HG03520 (cell line): ENCODE data around the gene CACNA1A.
"Not testable (repeated sequence)": the region's sequence is repeated elsewhere in the genome, so short reads cannot be mapped to it uniquely, and the experiment has no call there.

ENCODE experiments used
- ATAC-seq: cut with Tn5 transposase; IDR thresholded peaks from one replicate; pipeline ENCODE4 v1.9.1; 2021; ENCODE audit warnings: mild to moderate bottlenecking, moderate library complexity; ENCODE audit not compliant: unreplicated experiment

Gene CACNA1A

GRCh38 chr19:13207846-13208671 is 298.2 kb downstream of the CACNA1A start:
- no peak for ATAC-seq

- no peak for ATAC-seq
Measured at GRCh38 chr19:13207237-13207845, 298.9 kb downstream of the CACNA1A start.

- ATAC-seq, result no peak
Measured at GRCh38 chr19:13206587-13206986, 299.7 kb downstream of the CACNA1A start.

GRCh38 chr19:13202112-13202511 is 304.2 kb downstream of the CACNA1A start:
- ATAC-seq, result not testable (repeated sequence)

- ATAC-seq, result no peak
Measured at GRCh38 chr19:13198634-13199033, 307.6 kb downstream of the CACNA1A start.

DNA sequence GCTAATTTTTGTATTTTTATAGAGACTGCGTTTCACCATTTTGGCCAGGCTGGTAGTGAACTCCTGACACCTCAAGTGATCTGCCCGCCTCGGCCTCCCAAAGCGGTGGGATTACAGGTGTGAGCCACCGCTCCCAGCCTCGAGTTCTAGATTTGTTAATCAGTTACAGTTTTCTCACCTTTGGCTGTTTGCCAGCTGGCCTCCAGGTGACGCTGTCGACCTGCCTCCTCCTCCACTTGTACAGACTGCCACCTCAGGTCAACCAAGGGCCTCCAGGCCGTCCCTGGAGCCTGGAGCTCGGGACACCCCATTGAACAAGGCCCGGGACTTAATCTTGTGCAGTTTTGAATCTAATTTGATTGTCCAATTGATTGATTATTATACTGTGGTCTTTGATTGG is 310.6 kb downstream of the CACNA1A start:
- no peak for ATAC-seq

DNA sequence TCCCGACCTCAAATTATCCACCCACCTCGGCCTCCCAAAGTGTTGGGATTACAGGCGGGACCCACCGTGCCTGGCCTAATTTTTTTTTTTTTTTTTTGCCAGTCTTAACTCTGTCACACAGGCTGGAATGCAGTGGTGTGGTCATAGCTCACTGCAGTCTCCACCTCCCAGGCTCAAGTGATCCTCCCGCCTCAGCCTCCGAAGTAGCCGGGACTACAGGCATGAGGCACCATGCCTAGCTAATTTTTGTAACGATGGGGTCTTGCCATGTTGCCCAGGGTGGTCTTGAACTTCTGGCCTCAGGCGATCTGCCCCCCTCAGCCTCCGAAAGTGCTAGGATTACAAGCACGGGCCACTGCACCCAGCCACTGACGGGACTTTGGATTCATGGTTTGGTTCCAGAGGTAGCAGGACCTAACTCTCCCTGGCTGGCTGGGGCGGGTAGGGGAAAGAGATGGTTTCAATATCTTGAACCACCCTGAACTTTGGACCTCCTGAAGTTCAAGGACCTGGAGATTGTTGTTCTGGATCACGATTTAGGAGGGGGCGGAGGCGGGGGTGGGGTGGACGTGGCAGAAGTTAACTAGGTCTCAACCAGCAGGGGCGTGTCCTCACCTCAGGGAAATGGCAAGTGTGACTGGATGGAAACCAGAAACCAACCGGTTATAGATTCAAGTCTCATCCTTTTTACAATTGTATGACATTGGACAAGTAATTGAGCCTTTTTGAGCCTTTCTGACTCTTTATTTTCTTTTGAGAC is 315.3 kb downstream of the CACNA1A start:
- ATAC-seq, result no peak

- ATAC-seq, result no peak
Measured at GRCh38 chr19:13189600-13189999, 316.7 kb downstream of the CACNA1A start.

DNA sequence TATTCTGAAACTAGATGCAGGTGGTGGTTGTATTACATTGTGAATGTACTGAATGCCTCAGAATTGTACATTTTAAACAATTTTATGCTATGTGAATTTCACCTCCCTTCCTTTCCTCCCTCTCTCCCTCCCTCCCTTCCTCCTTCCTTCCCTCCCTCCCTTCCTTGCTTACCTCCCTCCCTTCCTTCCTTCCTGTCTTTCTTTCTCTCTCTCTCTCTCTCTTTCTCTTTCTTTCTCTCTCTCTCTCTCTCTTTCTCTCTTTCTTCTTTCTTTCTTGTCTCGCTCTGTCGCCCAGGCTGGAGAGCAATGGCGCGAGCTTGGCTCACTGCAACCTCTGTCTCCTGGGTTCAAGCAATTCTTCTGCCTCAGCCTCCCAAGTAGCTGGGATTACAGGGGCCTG is 318.9 kb downstream of the CACNA1A start:
- no peak for ATAC-seq

GRCh38 chr19:13186688-13187087 is 319.6 kb downstream of the CACNA1A start:
- not testable (repeated sequence) for ATAC-seq

DNA sequence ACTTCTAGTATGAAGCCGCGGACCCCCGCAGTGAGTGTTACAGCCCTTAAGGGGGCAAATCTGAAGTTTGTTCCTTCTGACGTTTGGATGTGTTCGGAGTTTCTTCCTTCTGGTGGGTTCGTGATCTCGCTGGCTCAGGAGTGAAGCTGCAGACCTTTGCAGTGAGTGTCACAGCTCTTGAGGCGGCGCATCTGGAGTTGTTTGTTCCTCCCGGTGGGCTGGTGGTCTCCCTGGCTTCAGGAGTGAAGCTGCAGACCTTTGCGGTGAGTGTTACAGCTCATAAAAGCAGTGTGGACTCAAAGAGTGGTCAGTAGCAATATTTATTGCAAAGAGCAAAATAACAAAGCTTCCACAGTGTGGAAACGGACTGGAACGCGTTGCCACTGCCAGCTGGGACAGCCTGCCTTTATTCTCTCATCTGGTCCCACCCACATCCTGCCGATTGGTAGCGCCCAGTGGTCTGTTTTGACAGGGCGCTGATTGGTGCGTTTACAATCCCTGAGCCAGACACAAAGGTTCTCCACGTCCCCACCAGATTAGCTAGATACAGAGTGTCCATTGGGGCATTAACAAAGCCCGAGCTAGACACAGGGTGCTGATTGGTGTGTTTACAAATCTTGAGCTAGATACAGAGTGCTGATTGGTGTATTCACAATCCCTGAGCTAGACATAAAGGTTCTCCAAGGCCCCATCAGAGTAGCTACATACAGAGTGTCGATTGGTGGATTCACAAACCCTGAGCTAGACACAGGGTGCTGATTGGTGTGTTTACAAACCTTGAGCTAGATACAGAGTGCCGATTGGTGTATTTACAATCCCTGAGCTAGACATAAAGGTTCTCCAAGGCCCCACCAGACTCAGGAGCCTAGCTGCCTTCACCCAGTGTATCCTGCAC is 320.3 kb downstream of the CACNA1A start:
- not testable (repeated sequence) for ATAC-seq

DNA sequence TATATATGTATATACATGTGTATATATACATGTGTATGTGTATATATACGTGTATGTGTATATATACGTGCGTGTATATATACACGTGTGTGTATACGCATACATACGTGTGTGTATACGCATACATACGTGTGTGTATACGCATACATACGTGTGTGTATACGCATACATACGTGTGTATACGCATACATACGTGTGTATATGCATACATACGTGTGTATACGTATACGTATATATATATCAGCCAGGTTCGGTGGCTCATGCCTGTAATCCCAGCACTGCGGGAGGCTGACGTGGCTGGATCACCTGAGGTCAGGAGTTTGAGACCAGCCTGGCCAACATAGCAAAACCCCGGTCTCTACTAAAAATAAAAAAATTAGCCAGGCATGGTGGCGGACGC is 321.4 kb downstream of the CACNA1A start:
- ATAC-seq, result not testable (repeated sequence)

DNA sequence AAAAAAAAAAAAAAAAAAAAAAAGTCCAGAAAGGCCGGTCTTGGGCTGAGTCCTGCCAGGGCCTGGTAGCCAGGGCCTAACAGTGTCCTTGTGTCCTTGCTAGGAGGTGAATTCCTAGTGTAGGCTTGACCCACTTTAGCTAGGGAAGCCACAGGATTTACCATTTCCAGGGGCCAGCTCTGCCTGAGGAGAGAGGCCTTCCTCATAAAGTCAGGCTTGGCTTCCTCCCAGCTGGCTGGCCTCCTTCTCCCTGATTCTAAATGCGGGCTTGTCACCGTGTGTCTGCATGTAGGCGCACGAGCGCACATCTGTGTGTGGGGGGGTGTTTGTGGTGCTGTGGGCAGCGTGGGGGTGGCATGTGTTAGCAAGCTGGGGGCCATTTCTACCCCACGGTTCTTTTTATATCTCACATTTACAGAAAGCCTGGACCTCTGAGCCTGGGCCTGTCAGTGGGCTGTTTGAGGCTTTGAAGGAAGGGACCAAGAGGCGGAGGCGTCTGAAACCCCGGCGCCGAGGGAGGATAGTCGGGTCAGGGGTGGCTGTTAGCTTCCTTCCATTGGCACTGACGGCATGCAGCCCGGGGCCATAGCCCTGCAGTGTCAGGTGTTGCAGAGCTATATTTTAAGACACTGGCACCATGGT is 324.4 kb downstream of the CACNA1A start:
- ATAC-seq, result no peak

DNA sequence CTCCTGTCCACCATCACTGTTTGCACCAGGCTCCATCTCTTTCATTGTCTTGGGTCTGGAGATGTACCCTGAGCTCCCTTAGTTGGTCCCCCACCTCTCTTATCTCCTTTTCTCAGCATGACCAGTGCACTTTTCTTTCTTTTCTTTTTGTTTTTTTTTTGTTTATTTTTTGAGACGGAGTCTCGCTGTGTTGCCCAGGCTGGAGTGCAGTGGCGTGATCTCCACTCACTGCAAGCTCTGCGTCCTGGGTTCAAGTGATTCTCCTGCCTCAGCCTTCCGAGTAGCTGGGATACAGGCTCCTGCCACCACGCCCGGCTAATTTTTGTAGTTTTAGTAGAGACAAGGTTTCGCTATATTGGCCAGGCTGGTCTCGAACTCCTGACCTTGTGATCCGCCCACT is 328.0 kb downstream of the CACNA1A start:
- ATAC-seq, result not testable (repeated sequence)

- not testable (repeated sequence) for ATAC-seq
Measured at GRCh38 chr19:13177584-13177983, 328.7 kb downstream of the CACNA1A start.

- ATAC-seq, result no peak
Measured at GRCh38 chr19:13176345-13176744, 329.9 kb downstream of the CACNA1A start.

DNA sequence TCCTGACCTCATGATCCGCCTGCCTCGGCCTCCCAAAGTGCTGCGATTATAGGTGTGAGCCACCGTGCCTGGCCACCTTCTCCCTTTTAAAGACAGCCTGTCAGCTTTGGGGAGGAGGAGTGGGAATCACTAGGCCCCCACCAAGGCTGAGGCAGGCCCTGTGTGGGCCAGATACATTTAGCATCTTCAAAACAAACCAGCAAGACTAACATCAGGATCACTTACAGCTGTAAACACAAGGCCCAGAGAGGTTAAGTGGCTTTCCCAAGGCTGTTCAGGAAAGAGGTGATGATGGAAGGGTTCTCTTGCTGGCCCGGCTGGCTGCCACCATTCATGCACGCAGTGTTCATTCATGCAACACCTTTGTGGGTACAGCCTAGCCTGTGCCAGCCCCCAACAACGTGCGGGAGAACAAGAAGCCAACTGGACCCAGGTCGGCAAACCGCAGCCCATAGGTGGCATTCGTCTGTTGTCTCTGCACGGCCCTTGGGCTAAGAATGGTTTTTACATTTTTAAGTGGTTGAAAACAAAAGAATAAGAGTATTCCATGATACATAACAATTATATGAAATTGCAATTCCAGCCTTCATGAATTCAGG is 333.0 kb downstream of the CACNA1A start:
- ATAC-seq, result no peak

DNA sequence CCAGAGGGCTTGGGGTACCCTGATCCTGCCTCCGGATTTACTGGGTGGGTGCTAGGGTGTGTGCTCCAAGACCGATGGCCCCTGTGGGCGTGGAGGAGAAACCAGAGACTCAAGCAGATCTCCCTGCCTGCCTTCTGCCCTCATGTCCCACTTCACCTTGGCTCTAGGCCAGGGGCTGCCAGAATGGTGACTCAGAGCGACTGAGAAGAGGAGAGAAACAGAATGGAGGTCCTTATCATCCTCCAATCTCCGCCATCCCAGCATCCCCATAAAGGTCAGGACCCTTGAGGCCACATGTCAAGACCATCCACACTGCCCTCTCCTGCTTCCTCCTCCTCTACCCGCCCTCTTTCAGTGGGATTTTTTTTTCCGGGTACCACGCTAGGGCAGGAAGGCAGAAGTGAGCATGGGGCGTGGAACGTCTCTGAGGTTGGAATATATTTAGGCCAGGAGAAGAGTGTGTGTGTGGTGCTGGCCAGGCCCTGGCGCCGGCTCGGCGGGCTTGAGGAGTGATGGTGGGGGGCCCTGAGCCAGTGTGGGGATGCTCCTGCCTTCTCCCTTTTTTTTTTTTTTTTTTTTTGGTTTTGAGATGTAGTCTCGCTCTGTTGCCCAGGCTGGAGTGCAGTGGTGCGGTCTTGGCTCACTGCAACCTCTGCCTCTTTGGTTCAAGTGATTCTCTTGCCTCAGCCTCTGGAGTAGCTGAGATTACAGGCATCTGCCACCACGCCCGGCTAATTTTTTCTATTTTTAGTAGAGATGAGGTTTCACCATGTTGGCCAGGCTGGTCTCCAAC is 333.7 kb downstream of the CACNA1A start:
- ATAC-seq, result no peak

- ATAC-seq, result no peak
Measured at GRCh38 chr19:13171146-13171545, 335.1 kb downstream of the CACNA1A start.
